Measurements from ENCODE around the gene MBOAT2.

MBOAT2 gene

DNA sequence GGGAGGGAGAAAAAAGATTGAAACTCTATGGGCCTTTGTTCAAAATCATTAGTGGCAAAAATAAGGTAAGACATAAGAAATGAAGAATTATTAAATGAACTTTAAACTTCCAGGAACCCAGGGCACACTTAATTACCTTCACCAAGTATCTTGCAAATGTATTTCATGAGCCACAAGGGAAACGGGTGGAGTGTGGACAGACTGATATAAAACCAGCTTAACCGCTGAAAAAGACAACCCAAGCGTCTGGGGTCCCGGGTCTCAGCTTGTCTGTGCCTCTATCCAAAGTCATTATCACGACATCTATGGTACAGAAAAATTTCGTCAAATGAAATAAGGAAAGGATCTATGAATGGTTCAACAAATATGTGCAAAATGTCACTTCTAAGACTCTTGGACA is 13.9 kb upstream of the MBOAT2 start:
- no peak for DNase-seq

GRCh38 chr2:9015998-9016397 is 12.5 kb upstream of the MBOAT2 start:
- DNase-seq: no peak

GRCh38 chr2:9013403-9013802 is 9.9 kb upstream of the MBOAT2 start:
- DNase-seq: no peak

DNA sequence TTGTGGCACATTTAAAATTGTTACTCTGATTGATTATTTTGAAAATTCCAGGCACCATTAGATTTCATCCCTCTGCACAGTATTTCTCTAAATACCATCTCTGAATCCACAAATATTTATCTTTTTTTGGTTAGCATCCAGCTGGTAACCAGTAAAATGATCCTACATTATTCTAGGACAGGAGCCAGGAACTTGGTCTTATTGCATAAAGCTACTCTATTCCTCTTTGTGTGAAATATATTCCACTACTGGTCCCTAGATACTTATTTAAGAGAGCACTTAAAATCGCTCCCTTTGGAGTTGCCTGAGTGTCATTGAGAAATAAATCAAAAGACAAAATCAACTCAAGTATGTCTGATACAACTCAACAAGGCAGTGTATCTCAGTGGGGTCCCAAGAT is 7.4 kb upstream of the MBOAT2 start:
- no peak for DNase-seq

GRCh38 chr2:9008951-9009664 is 5.6 kb upstream of the MBOAT2 start:
- DNase-seq: no peak

DNA sequence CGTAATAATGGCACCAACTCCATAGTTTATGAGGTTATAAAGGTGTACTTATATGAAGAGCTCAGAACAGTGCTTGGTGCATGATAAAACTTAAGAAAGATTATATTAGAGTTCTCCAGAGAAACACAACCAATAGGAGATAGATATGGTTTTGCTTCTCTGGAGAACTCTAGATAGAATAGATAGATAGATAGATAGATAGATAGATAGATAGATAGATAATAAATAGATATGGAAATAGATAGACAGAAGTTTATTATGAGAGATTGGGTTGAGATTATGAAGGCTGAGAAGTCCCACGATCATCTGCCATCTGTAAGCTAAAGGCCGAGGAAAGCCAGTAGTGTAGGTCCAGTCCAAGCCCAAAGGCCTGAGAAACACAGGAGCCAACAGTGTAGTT is 2.9 kb upstream of the MBOAT2 start:
- no peak for DNase-seq

DNA sequence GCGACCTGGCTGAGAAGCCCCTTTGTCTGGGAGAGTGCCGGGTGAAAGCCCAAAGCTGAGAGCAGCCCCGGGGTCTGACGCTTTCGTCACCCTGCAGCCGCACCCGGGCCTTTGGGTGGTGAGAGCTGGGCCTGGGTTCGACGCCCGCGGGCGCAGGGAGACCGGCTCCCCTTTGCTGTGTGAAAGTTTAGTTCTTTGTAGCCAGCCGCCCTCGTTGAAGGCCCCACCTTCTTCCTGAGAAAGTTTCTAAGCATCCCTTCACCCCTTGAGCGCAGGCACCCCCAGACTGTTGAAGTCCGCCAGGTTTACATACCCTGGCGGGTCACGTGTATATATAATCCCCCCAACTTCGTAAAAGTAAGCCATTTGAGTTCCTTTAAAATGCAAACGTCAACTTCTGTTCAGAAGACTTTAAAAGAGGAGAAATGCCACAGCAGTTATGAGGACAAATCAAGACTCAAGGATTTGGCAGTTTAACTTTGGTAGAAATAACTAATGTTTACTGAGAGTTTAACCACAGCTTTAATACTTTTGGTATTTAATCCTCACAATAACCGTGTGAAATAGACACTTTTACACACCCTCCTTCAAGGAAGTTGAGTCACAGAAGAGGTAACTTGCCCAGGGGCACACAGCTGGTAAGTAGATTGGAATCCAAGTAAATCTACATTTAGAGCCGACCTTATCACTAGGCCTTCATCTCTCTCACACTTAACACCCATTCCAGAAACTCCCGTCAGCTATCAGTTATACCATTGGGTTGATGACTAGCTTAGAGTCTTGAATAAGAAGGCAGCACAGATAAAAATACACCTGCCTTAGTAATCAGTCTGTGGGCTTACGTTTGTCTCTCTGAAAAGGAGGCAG is 1.1 kb upstream of the MBOAT2 start:
- no peak for DNase-seq

- no peak for DNase-seq
Observed at GRCh38 chr2:9003366-9003615, 193 bp downstream of the MBOAT2 start.

GRCh38 chr2:9002637-9003365 is 683 bp downstream of the MBOAT2 start:
- no peak for DNase-seq

GRCh38 chr2:9002313-9002636 is 1.2 kb downstream of the MBOAT2 start:
- no peak for DNase-seq

DNA sequence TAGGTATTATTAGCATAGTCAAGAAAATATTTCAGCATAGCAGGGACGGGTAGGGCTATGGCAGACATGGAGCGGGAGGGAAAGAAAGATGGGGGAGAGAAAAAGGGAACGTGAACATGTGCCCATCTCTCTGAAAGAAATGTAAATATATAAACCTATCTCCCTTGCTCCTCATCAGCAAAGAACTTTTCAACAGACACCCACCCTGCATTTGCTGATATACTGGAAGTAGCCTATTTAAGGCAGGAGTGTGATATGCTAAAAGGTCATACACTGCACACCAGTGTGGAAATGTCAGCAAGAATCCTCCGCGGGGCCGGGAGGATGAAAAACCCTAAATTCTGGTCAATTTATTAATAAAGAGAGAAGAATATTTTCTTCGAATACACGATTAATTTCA is 1.7 kb downstream of the MBOAT2 start:
- DNase-seq: no peak

GRCh38 chr2:9001229-9001628 is 2.3 kb downstream of the MBOAT2 start:
- no peak for DNase-seq

GRCh38 chr2:9000442-9000841 is 3.0 kb downstream of the MBOAT2 start:
- no peak for DNase-seq

DNA sequence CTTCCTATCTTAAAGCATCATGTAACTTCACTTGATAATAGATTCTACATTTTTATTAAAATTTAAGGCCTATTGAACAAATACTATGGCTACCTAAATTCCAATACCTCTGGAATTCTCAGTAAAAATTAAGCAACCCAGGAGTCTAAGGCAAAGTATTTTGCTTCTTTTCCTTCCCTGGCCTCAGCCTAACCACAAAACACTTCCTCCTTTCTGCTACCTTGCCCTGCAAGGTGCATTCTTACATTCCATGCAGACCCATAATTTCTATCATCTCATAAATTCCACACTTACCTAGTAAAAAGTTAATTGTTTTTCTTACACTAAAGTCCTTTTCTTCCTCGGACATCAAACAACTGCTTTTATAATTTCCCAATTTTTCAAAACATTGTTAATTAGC is 3.7 kb downstream of the MBOAT2 start:
- no peak for DNase-seq

DNA sequence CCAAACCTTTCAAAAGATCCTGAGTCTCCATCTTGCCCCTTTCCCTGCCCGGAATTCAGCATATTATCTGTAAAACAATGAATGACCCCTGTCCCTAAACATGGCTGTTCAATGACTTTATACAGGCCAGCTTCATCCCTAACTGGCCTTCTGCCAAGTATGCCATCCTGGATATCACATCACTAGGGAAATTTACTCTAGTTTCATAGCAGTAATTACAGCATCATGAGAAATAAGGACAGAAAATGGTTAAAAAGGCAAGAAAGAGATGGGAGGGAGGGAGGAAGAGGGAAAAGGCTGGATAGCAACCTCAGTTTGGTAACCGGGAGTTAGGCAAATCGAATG is 4.4 kb downstream of the MBOAT2 start:
- no peak for DNase-seq

- DNase-seq: no peak
Observed at GRCh38 chr2:8998418-8999101, 4.9 kb downstream of the MBOAT2 start.

GRCh38 chr2:8997631-8998030 is 5.9 kb downstream of the MBOAT2 start:
- DNase-seq: no peak

- DNase-seq: no peak
Observed at GRCh38 chr2:8997108-8997507, 6.4 kb downstream of the MBOAT2 start.

DNA sequence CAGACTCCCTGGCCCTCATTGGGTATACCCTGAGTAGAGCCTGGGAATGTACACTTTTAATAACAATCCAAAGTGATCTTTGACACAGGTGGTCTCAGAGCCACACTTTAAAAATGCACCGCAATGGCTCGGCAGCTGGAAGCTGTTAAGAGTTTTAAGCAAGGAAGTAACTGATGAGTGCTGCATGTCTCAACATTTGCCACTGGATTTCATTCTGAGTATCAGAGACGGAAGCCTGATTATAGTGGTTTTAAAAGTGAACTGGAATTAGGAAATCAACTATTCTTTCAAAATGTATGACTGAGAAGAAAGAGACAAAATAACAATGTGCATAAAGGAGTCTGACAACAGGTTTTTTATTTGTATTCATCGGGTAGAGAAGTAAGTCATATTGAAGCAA is 7.5 kb downstream of the MBOAT2 start:
- no peak for DNase-seq

GRCh38 chr2:8994386-8994785 is 9.1 kb downstream of the MBOAT2 start:
- DNase-seq: no peak

- DNase-seq: no peak
Observed at GRCh38 chr2:8993902-8994278, 9.6 kb downstream of the MBOAT2 start.

DNA sequence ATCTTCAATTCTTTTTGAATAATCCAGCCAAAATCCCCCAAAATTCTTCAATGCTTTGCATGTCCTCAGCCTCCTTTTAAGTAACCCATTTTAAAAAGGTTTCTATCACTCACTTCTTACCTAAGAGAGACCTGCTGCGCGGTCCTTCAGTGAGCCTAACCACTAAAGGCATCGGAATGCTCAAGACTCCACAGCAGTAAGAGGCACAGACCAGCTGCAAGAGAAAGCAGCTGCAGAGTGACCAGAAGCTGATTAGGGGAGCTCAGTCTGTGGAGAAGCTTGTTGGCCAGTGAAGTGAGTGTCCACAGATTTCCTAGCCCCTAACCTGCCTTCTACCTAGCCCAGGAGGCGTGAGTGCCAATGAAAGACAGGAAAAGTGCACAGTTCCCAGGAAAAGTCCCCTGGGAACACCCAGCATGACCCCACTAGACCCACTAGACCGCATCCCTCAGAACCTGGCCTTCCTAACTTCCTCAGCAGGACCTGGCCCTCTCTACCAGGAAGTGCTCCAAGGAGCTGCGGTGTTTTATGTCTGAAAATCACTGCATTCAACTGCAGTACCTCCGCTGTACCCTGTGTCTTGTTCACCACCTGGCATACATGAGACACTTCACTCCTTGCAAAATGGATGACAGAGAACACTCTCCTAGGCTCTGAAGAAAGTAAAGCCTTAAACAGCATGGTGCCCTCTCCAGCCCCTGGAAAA is 10.1 kb downstream of the MBOAT2 start:
- DNase-seq: no peak

DNA sequence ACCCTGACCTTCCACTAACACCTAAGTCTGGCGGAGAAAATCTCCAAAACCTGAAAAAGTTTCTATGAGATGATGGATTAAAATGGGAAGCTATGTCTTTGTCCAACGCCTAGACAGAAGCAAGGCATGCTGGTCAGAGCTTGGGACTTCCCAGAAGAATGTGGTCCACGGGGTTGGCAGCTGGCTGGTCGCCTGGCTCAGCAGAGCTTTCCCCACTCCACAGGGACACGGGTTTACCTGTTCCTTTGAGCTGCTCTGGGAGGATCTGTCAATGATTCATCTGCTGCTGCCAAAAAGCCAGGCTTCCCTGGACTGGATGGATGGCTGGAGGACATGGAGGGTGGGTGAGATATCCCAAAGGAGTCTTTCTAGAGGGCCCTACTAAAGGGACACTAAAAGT is 10.8 kb downstream of the MBOAT2 start:
- DNase-seq: no peak
